H1 (cell line): ENCODE measurements around the gene SMYD3. TPM values are rescaled to one million over a fixed set of nuclear protein-coding genes. Genes with fewer than 3 reads are reported as not detected.

Experiments
- CTCF ChIA-PET: fragments of 300-600 bp; sonication (Branson Sonifier 250); formaldehyde crosslinking; loops from one replicate; lab custom pipeline; 2021; ENCODE audit not compliant: partially characterized antibody; lab: Charles Lee
- POLR2A ChIA-PET: fragments of 300-600 bp; sonication (Branson Sonifier 250); formaldehyde crosslinking; loops from one replicate; lab custom pipeline; 2021; ENCODE audit warnings: inconsistent platforms; ENCODE audit not compliant: partially characterized antibody; lab: Charles Lee
- DNase-seq, 2 experiments: peaks; one replicate each; pipeline versions ENCODE4 v3.0.0 to v3.0.0-alpha.2; 2010 to 2022; ENCODE audit warnings: low spot score in 2 of 2, low read depth in 1 of 2, mixed read lengths in 1 of 2
- FAIRE-seq: peaks from 2 replicates; lab custom pipeline; 2011; peaks lifted over from hg19 to GRCh38; lab: Jason Lieb, UNC
- H2AFZ ChIP-seq: 2 replicates; pipeline ENCODE4 v1.8.1; 2012; ENCODE audit warnings: low read length, inconsistent platforms
- H2AK5ac ChIP-seq: 2 replicates; pipeline ENCODE4 v1.6.1; 2013; ENCODE audit warnings: low read depth, low read length
- H2BK120ac ChIP-seq: replicated peaks from 2 replicates; pipeline ENCODE3; 2013; ENCODE audit warnings: low read depth, low read length, inconsistent platforms
- H2BK12ac ChIP-seq: 2 replicates; pipeline ENCODE4 v1.6.1; 2013; ENCODE audit warnings: low read depth, low read length
- H2BK15ac ChIP-seq: 2 replicates; pipeline ENCODE4 v1.6.1; 2013; ENCODE audit warnings: low read length
- H2BK20ac ChIP-seq: 2 replicates; pipeline ENCODE4 v1.6.1; 2013; ENCODE audit warnings: low read length
- H2BK5ac ChIP-seq: 2 replicates; pipeline ENCODE4 v1.6.1; 2013; ENCODE audit warnings: low read depth, low read length
- H3K14ac ChIP-seq: 2 replicates; pipeline ENCODE4 v1.6.1; 2013; ENCODE audit warnings: inconsistent platforms; ENCODE audit not compliant: insufficient read length
- H3K18ac ChIP-seq: 2 replicates; pipeline ENCODE4 v1.6.1; 2013; ENCODE audit warnings: low read length; ENCODE audit errors: extremely low read depth
- H3K23ac ChIP-seq: 2 replicates; pipeline ENCODE4 v1.6.1; 2013; ENCODE audit warnings: inconsistent platforms; ENCODE audit not compliant: insufficient read length
- H3K23me2 ChIP-seq: 2 replicates; pipeline ENCODE4 v1.6.1; 2013; ENCODE audit warnings: low read depth, low read length
- H3K27ac ChIP-seq: 2 replicates; pipeline ENCODE4 v1.6.1; 2011; ENCODE audit warnings: low read depth, low read length, inconsistent platforms
- H3K27me3 ChIP-seq, 4 experiments: replicated peaks in 1 of 4; 1 replicate in 1 of 4; 2 replicates in 3 of 4; pipeline versions ENCODE4 v1.6.1 to v1.8.1; 2011 to 2013; ENCODE audit warnings: low read length in 3 of 4, mild to moderate bottlenecking in 3 of 4, inconsistent platforms in 2 of 4, mixed read lengths in 2 of 4, moderate library complexity in 1 of 4; ENCODE audit not compliant: control insufficient read depth in 3 of 4, insufficient read depth in 3 of 4; ENCODE audit errors: extremely low read depth in 1 of 4
- H3K36me3 ChIP-seq, 4 experiments: 2 replicates each; pipeline versions ENCODE4 v1.6.1 to v1.8.1; 2011 to 2013; ENCODE audit warnings: mild to moderate bottlenecking in 4 of 4, low read length in 3 of 4, moderate library complexity in 2 of 4, control low read depth in 1 of 4, inconsistent platforms in 1 of 4; ENCODE audit not compliant: insufficient read depth in 4 of 4, control insufficient read depth in 2 of 4
- H3K4ac ChIP-seq: replicated peaks from 2 replicates; pipeline ENCODE3; 2013; ENCODE audit warnings: low read length, low read depth, mixed read lengths, inconsistent platforms; ENCODE audit not compliant: insufficient read length
- H3K4me1 ChIP-seq, 4 experiments: replicated peaks in 1 of 4; 1 replicate in 1 of 4; 2 replicates in 3 of 4; pipeline versions ENCODE4 v1.6.1 to v1.8.1; 2011 to 2013; ENCODE audit warnings: low read length in 3 of 4, inconsistent platforms in 2 of 4, mixed read lengths in 1 of 4; ENCODE audit not compliant: insufficient read depth in 4 of 4, control insufficient read depth in 3 of 4
- H3K4me2 ChIP-seq, 2 experiments: 2 replicates each; pipeline versions ENCODE4 v1.6.1 to v1.8.1; 2011 to 2013; ENCODE audit warnings: low read depth in 2 of 2, low read length in 2 of 2, control low read depth in 1 of 2, inconsistent platforms in 1 of 2, mild to moderate bottlenecking in 1 of 2; ENCODE audit not compliant: insufficient read depth in 1 of 2
- H3K4me3 ChIP-seq, 4 experiments: fragments of 200-600, 300-600 bp in 1 of 4; sonication (generic), shearing (Covaris generic), sonication (Bioruptor Twin) in 1 of 4; 2 replicates each; pipeline versions ENCODE4 v1.5.1 to v1.8.1; 2011 to 2016; ENCODE audit warnings: low read length in 4 of 4, low read depth in 3 of 4, control low read depth in 2 of 4, inconsistent platforms in 2 of 4, mild to moderate bottlenecking in 2 of 4, mixed read lengths in 1 of 4, moderate library complexity in 1 of 4; ENCODE audit not compliant: insufficient read depth in 2 of 4; ENCODE audit errors: extremely low read depth in 1 of 4
- H3K56ac ChIP-seq: replicated peaks from 2 replicates; pipeline ENCODE3; 2013; ENCODE audit warnings: low read depth, mild to moderate bottlenecking, mixed read lengths, low read length, inconsistent platforms; ENCODE audit not compliant: insufficient read length
- H3K79me1 ChIP-seq: 2 replicates; pipeline ENCODE4 v1.6.1; 2013; ENCODE audit warnings: low read depth, low read length, control low read depth
- H3K79me2 ChIP-seq, 2 experiments: 2 replicates each; pipeline versions ENCODE4 v1.6.1 to v1.8.1; 2012 to 2013; ENCODE audit warnings: low read length in 2 of 2, mild to moderate bottlenecking in 2 of 2, inconsistent platforms in 1 of 2; ENCODE audit not compliant: insufficient read depth in 2 of 2, control insufficient read depth in 1 of 2
- H3K9ac ChIP-seq, 4 experiments: replicated peaks in 1 of 4; 1 replicate in 1 of 4; 2 replicates in 3 of 4; pipeline versions ENCODE4 v1.6.1 to v1.8.1; 2011 to 2013; ENCODE audit warnings: low read depth in 3 of 4, low read length in 3 of 4, control low read depth in 2 of 4, mild to moderate bottlenecking in 2 of 4, moderate library complexity in 2 of 4, inconsistent platforms in 1 of 4; ENCODE audit errors: extremely low read depth in 1 of 4
- H3K9me3 ChIP-seq, 2 experiments: 2 replicates each; pipeline versions ENCODE4 v1.6.1 to v1.8.1; 2012 to 2013; ENCODE audit warnings: mild to moderate bottlenecking in 2 of 2, moderate library complexity in 2 of 2, control low read depth in 1 of 2, inconsistent platforms in 1 of 2, low read depth in 1 of 2, low read length in 1 of 2, mixed read lengths in 1 of 2; ENCODE audit not compliant: insufficient read depth in 2 of 2
- H4K20me1 ChIP-seq, 2 experiments: replicated peaks in 1 of 2; 2 replicates each; pipeline versions ENCODE3 to v1.8.1; 2011 to 2013; ENCODE audit warnings: inconsistent platforms in 2 of 2, low read length in 2 of 2, mild to moderate bottlenecking in 1 of 2; ENCODE audit not compliant: insufficient read depth in 2 of 2, control insufficient read depth in 1 of 2
- H4K5ac ChIP-seq: 2 replicates; pipeline ENCODE4 v1.6.1; 2013; ENCODE audit warnings: low read length, low read depth, mixed read lengths, inconsistent platforms; ENCODE audit not compliant: insufficient read length
- H4K8ac ChIP-seq: 2 replicates; pipeline ENCODE4 v1.8.0; 2013; ENCODE audit warnings: mild to moderate bottlenecking, moderate library complexity, low read length, inconsistent platforms; ENCODE audit not compliant: insufficient read depth; ENCODE audit errors: extremely low read depth
- H4K91ac ChIP-seq: replicated peaks from 2 replicates; pipeline ENCODE3; 2013; ENCODE audit warnings: low read length, mixed read lengths, inconsistent platforms; ENCODE audit not compliant: insufficient read length
- CTBP2 ChIP-seq: IDR thresholded peaks from 2 replicates; pipeline ENCODE4 v1.7.0; 2011; ENCODE audit warnings: borderline replicate concordance, mild to moderate bottlenecking, moderate library complexity, mixed read lengths, low read length; ENCODE audit not compliant: insufficient read depth, insufficient read length
- EZH2 ChIP-seq: fragments of 200-600 bp; sonication (generic); IDR thresholded peaks from 2 replicates; pipeline ENCODE4 v1.7.1; 2012; ENCODE audit warnings: low read depth, mild to moderate bottlenecking, moderate library complexity, low read length, inconsistent platforms; ENCODE audit not compliant: severe bottlenecking
- GTF2F1 ChIP-seq: IDR thresholded peaks from 2 replicates; pipeline ENCODE4 v1.6.1; 2012; ENCODE audit warnings: low read depth, low read length, improper control_type of control experiment, borderline replicate concordance
- SIN3A ChIP-seq, 2 experiments: IDR thresholded peaks in 1 of 2; conservative IDR thresholded peaks in 1 of 2; 2 replicates each; pipeline ENCODE4 v1.6.1; 2011 to 2012; ENCODE audit warnings: low read length in 2 of 2, improper control_type of control experiment in 1 of 2, low read depth in 1 of 2, mild to moderate bottlenecking in 1 of 2
- TBP ChIP-seq: IDR thresholded peaks from 2 replicates; pipeline ENCODE4 v1.6.1; 2011; ENCODE audit warnings: low read depth, low read length, improper control_type of control experiment
- WGBS, 2 experiments: shearing (Covaris generic) in 1 of 2; methylation state at CpG; one replicate each; pipeline versions ENCODE4 v1.1.6 to v1.1.7; 2013 to 2015; ENCODE audit warnings: low lambda C conversion rate in 2 of 2, mixed read lengths in 2 of 2, inconsistent platforms in 1 of 2, low coverage in 1 of 2, missing lambda C conversion rate in 1 of 2; ENCODE audit not compliant: insufficient replicate concordance in 2 of 2, insufficient coverage in 1 of 2, insufficient read length in 1 of 2; ENCODE audit errors: extremely low coverage in 1 of 2, missing lambda C conversion rate in 1 of 2; 5-methylcytosine and 5-hydroxymethylcytosine counted together
- polyA plus RNA-seq, 7 experiments: library from polyadenylated mRNA; depleted of rRNA in 3 of 7; stranded (reverse) in 5 of 7; unstranded in 2 of 7; fragments of >200 nt in 5 of 7; fragments of 200-250 nt in 2 of 7; gene quantifications; 1 replicate in 5 of 7; 2 replicates in 1 of 7; 4 replicates in 1 of 7; pipeline versions ENCODE4 v1.2.1 to v1.2.3, GENCODE V29; 2011 to 2013; ENCODE audit warnings: missing spikeins in 2 of 7, mixed read lengths in 2 of 7
- total RNA-seq: library from RNA; stranded (reverse); fragmentation: NEBNext Ultra II Directional; extraction: Animal tissue kit (Norgen Biotek cat#: 25700); gene quantifications from 2 replicates; pipeline ENCODE4 v1.2.1, GENCODE V29; 2021

The SMYD3 gene
- total and polyA plus RNA-seq, 2 of the 8 experiments (the other 6 are each of a cell fraction or from before 2014, with no cell fraction given), result 17.3 to 25.4 TPM

GRCh38 chr1:246213502-246213901 lies 293.6 kb downstream of the SMYD3 start:
- no peaks in the 10 kb centered on the region for H3K9me3 ChIP-seq
- WGBS, 2 experiments, result 92% methylated on average over 3 of the region's 3 CpGs; no CpG with 5 or more reads in 1 of the 2 experiments
- no peaks in the 10 kb centered on the region for H3K36me3 ChIP-seq
- no peak overlapping the region for H4K8ac ChIP-seq
- H3K79me1 ChIP-seq, result no peaks in the 10 kb centered on the region
- DNase-seq, result no peak
- ChIA-PET POLR2A (no interaction called here), CTCF (no interaction called here)
- H3K4me2 ChIP-seq, result no peak overlapping the region
- H3K14ac ChIP-seq, result no peak overlapping the region
- H3K9ac ChIP-seq, result no peak overlapping the region
- no peak overlapping the region for H3K27ac ChIP-seq
- no peaks in the 10 kb centered on the region for H3K27me3 ChIP-seq
- H3K79me2 ChIP-seq, result no peaks in the 10 kb centered on the region
- no peak overlapping the region for H2AK5ac ChIP-seq
- H3K23me2 ChIP-seq, result no peaks in the 10 kb centered on the region
- no peak overlapping the region for H3K56ac ChIP-seq
- no peak overlapping the region for H3K18ac ChIP-seq
- H3K23ac ChIP-seq, result no peak overlapping the region
- H3K4me3 ChIP-seq, result no peak overlapping the region
- H2BK20ac ChIP-seq, result no peak overlapping the region
- no peak overlapping the region for H4K5ac ChIP-seq
- no peak overlapping the region for H2AFZ ChIP-seq
- H2BK5ac ChIP-seq, result no peak overlapping the region
- no peak overlapping the region for H3K4ac ChIP-seq
- H2BK12ac ChIP-seq, result no peak overlapping the region
- no peaks in the 10 kb centered on the region for H4K20me1 ChIP-seq
- no peak overlapping the region for H4K91ac ChIP-seq
- FAIRE-seq, result no peak
- no peak overlapping the region for H2BK120ac ChIP-seq
- H2BK15ac ChIP-seq, result no peak overlapping the region
- peaks cover 0 to 2% (median 0%) of the 10 kb centered on the region in 4 experiments; a peak in 2 of 7 replicates for H3K4me1 ChIP-seq
- TF ChIP-seq SIN3A (conservative IDR thresholded peaks at IDR 0.05 in 1 of 2, IDR thresholded peaks at IDR 0.05 in 1 of 2; ENCODE audit: low read depth in 1 of 2, low read length in 2 of 2), result no peak
- TF ChIP-seq EZH2, result no peak
- TF ChIP-seq TBP, result no peak
- no peak for TF ChIP-seq CTBP2
- no peak for TF ChIP-seq GTF2F1
